ENCODE results near the gene PCIF1. TPM values are rescaled to one million over a fixed set of nuclear protein-coding genes. Genes with fewer than 3 reads are reported as not detected.
"Not testable (repeated sequence)": the region's sequence is repeated elsewhere in the genome, so short reads cannot be mapped to it uniquely, and the experiment has no call there.

PCIF1 gene
- total and polyA plus RNA-seq, 5 donors from 2014 or later, result 82.0 to 95.3 (median 92.3) TPM

- DNase-seq (no peak), ATAC-seq (ENCODE audit: low read depth in 2 of 2) (no peak)
- Mint-ChIP-seq H3K9me3 (no peaks in the 10 kb centered on the region), H3K4me1 (peaks cover 0 to 14% (median 7%) of the 10 kb centered on the region in 4 donors), H3K27ac (no peak overlapping the region), H3K36me3 (peaks cover 15% of the 10 kb centered on the region), H3K27me3 (no peaks in the 10 kb centered on the region), H3K4me3 (no peak overlapping the region)
- Histone ChIP-seq H3K4me3 (ENCODE audit: low read depth, low read length) (no peak overlapping the region), H3K4me1 (ENCODE audit: control insufficient read depth, insufficient read depth, low read length, poor library complexity, severe bottlenecking) (peaks cover 2% of the 10 kb centered on the region), H3K36me3 (ENCODE audit: control insufficient read depth, insufficient read depth, low read length) (peaks cover 36% of the 10 kb centered on the region), H3K27ac (ENCODE audit: insufficient read depth, low read length, poor library complexity, severe bottlenecking) (no peak overlapping the region), H3K9me3 (ENCODE audit: control insufficient read depth in 2 of 2, low read length in 2 of 2) (no peaks in the 10 kb centered on the region), H3K27me3 (ENCODE audit: control insufficient read depth, insufficient read depth, low read length) (no peaks in the 10 kb centered on the region)
Observed at GRCh38 chr20:45898285-45898684, 36.2 kb upstream of the PCIF1 start.

GRCh38 chr20:45899046-45899835 lies 35.2 kb upstream of the PCIF1 start:
- Mint-ChIP-seq H3K4me3 (peak overlapping the region in 1 of 4 donors; percentile 21), H3K27me3 (no peaks in the 10 kb centered on the region), H3K4me1 (peaks cover 0 to 4% (median under 1%) of the 10 kb centered on the region in 4 donors), H3K36me3 (peaks cover 11% of the 10 kb centered on the region), H3K27ac (peak overlapping the region in 1 of 3 donors; percentile 85), H3K9me3 (no peaks in the 10 kb centered on the region)
- no peaks in the 10 kb centered on the region for H3K27me3 ChIP-seq (ENCODE audit: control insufficient read depth, insufficient read depth, low read length)
- DNase-seq (no peak), ATAC-seq (ENCODE audit: low read depth in 2 of 2) (no peak)
- H3K27ac ChIP-seq (ENCODE audit: insufficient read depth, low read length, poor library complexity, severe bottlenecking), result no peak overlapping the region
- no peaks in the 10 kb centered on the region for H3K9me3 ChIP-seq (ENCODE audit: control insufficient read depth in 2 of 2, low read length in 2 of 2)
- peaks cover 32% of the 10 kb centered on the region for H3K36me3 ChIP-seq (ENCODE audit: control insufficient read depth, insufficient read depth, low read length)
- H3K4me3 ChIP-seq (ENCODE audit: low read depth, low read length), result no peak overlapping the region
- no peaks in the 10 kb centered on the region for H3K4me1 ChIP-seq (ENCODE audit: control insufficient read depth, insufficient read depth, low read length, poor library complexity, severe bottlenecking)

GRCh38 chr20:45901332-45901731 lies 33.2 kb upstream of the PCIF1 start:
- not testable (repeated sequence) for H3K27me3 Mint-ChIP-seq; H3K4me3 ChIP-seq (ENCODE audit: low read depth, low read length); H3K9me3 ChIP-seq (ENCODE audit: control insufficient read depth in 2 of 2, low read length in 2 of 2); H3K27me3 ChIP-seq (ENCODE audit: control insufficient read depth, insufficient read depth, low read length); H3K4me1 ChIP-seq (ENCODE audit: control insufficient read depth, insufficient read depth, low read length, poor library complexity, severe bottlenecking); H3K4me1 Mint-ChIP-seq; H3K9me3 Mint-ChIP-seq; H3K27ac Mint-ChIP-seq; H3K36me3 Mint-ChIP-seq; DNase-seq; H3K27ac ChIP-seq (ENCODE audit: insufficient read depth, low read length, poor library complexity, severe bottlenecking); ATAC-seq (ENCODE audit: low read depth in 2 of 2); H3K4me3 Mint-ChIP-seq
- H3K36me3 ChIP-seq (ENCODE audit: control insufficient read depth, insufficient read depth, low read length), result peaks cover 25% of the 10 kb centered on the region

DNA sequence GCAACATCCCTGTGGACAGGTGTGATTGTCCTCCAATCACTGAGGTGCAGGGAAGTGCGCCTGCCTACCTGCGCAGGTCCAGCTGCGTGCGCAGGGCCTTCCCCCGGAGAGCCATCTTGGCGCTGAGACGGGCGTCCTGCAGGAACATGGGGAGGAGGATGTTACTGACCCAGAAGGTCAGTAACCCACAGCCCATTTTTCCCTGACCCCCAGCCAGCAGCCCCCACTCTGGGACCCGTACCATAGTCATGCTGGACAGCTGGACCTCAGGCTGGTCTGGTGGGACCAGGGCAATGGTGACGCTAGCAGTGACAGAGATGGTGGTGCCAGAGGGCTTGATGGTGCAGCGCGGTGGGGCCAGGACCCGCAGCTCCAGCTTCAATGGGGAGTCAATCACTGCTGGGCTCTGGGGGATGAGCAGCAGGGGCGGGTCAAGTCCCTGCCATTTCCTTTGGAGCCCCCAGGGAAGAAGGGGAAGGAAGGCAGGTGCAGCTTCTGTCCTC lies 32.2 kb upstream of the PCIF1 start:
- no peak for DNase-seq
- H3K4me1 ChIP-seq (ENCODE audit: control insufficient read depth, insufficient read depth, low read length, poor library complexity, severe bottlenecking), result no peaks in the 10 kb centered on the region
- no peak overlapping the region for H3K4me3 Mint-ChIP-seq
- no peaks in the 10 kb centered on the region for H3K27me3 Mint-ChIP-seq
- H3K27ac ChIP-seq (ENCODE audit: insufficient read depth, low read length, poor library complexity, severe bottlenecking), result no peak overlapping the region
- H3K27ac Mint-ChIP-seq, result no peak overlapping the region
- peaks cover 18% of the 10 kb centered on the region for H3K36me3 ChIP-seq (ENCODE audit: control insufficient read depth, insufficient read depth, low read length)
- peaks cover 7% of the 10 kb centered on the region for H3K36me3 Mint-ChIP-seq
- H3K27me3 ChIP-seq (ENCODE audit: control insufficient read depth, insufficient read depth, low read length), result no peaks in the 10 kb centered on the region
- no peak for ATAC-seq (ENCODE audit: low read depth in 2 of 2)
- no peak overlapping the region for H3K4me3 ChIP-seq (ENCODE audit: low read depth, low read length)
- H3K9me3 Mint-ChIP-seq, result no peaks in the 10 kb centered on the region
- H3K9me3 ChIP-seq (ENCODE audit: control insufficient read depth in 2 of 2, low read length in 2 of 2), result no peaks in the 10 kb centered on the region
- no peaks in the 10 kb centered on the region for H3K4me1 Mint-ChIP-seq

DNA sequence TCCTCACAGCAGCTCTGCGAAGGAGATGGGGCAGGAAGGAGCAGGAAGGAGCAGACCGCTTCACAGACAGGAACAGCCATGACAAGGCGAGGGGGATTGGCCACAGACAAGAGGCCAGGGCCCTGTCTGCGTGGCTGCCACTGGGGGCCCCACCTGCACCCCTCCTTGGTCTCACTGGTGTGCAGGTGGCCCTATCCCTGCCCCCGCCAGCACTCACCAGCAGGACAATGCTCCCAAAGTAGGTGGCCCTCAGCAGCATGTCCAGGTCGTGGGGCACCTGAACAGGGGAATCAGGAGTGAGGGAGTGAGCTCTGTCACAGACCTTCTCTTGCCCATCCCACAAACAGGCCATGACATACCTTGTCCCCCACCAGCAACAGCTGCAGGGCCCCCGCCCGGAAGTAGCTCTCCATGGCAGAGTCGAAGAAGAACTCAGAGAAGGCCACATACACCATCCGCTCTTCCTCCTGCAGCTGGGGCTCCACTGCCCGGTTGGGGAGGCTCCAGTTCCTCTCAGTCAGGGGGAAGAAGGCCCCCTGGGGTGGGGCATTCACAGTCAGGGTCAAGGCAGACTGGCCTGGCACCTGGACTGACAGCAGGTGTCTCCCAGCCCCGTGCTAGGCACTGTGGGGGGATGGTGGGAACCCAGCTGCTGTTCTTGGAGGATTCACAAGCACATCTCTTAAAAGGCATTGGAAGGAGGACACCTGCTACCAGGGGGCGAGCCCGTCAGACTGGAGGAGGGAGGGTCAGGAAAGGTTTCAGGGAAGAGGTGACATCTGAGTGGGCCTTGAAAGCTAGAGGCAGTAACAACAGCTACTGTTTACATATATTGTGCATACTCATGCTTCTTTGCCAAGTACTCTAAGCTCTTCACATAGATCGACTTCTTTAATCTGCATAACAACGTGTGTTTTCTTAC lies 29.6 kb upstream of the PCIF1 start:
- Histone ChIP-seq H3K27me3 (ENCODE audit: control insufficient read depth, insufficient read depth, low read length) (no peaks in the 10 kb centered on the region), H3K4me3 (ENCODE audit: low read depth, low read length) (no peak overlapping the region), H3K36me3 (ENCODE audit: control insufficient read depth, insufficient read depth, low read length) (no peaks in the 10 kb centered on the region), H3K9me3 (ENCODE audit: control insufficient read depth in 2 of 2, low read length in 2 of 2) (no peaks in the 10 kb centered on the region), H3K27ac (ENCODE audit: insufficient read depth, low read length, poor library complexity, severe bottlenecking) (no peak overlapping the region), H3K4me1 (ENCODE audit: control insufficient read depth, insufficient read depth, low read length, poor library complexity, severe bottlenecking) (no peaks in the 10 kb centered on the region)
- ATAC-seq (ENCODE audit: low read depth in 2 of 2) (no peak), DNase-seq (no peak)
- H3K9me3 Mint-ChIP-seq, result no peaks in the 10 kb centered on the region
- H3K27me3 Mint-ChIP-seq, result no peaks in the 10 kb centered on the region
- no peak overlapping the region for H3K27ac Mint-ChIP-seq
- no peaks in the 10 kb centered on the region for H3K36me3 Mint-ChIP-seq
- H3K4me3 Mint-ChIP-seq, result no peak overlapping the region
- peaks cover 0 to 2% (median 0%) of the 10 kb centered on the region in 4 donors for H3K4me1 Mint-ChIP-seq

- ATAC-seq (ENCODE audit: low read depth in 2 of 2) (no peak), DNase-seq (no peak)
- Histone ChIP-seq H3K27ac (ENCODE audit: insufficient read depth, low read length, poor library complexity, severe bottlenecking) (no peak overlapping the region), H3K4me1 (ENCODE audit: control insufficient read depth, insufficient read depth, low read length, poor library complexity, severe bottlenecking) (no peaks in the 10 kb centered on the region), H3K9me3 (ENCODE audit: control insufficient read depth in 2 of 2, low read length in 2 of 2) (no peaks in the 10 kb centered on the region), H3K27me3 (ENCODE audit: control insufficient read depth, insufficient read depth, low read length) (no peaks in the 10 kb centered on the region), H3K4me3 (ENCODE audit: low read depth, low read length) (no peak overlapping the region), H3K36me3 (ENCODE audit: control insufficient read depth, insufficient read depth, low read length) (no peaks in the 10 kb centered on the region)
- no peak overlapping the region for H3K27ac Mint-ChIP-seq
- H3K4me1 Mint-ChIP-seq, result peaks cover 0 to 4% (median 2%) of the 10 kb centered on the region in 4 donors
- H3K9me3 Mint-ChIP-seq, result no peaks in the 10 kb centered on the region
- no peak overlapping the region for H3K4me3 Mint-ChIP-seq
- no peaks in the 10 kb centered on the region for H3K36me3 Mint-ChIP-seq
- H3K27me3 Mint-ChIP-seq, result no peaks in the 10 kb centered on the region
Observed at GRCh38 chr20:45905505-45906079, 28.9 kb upstream of the PCIF1 start.

- Mint-ChIP-seq H3K27ac (peak overlapping the region in 1 of 3 donors; percentile 27), H3K27me3 (peaks cover 8% of the 10 kb centered on the region), H3K4me1 (peaks cover 0 to 20% (median 7%) of the 10 kb centered on the region in 4 donors), H3K9me3 (no peaks in the 10 kb centered on the region), H3K4me3 (peak overlapping the region in 1 of 4 donors; percentile 32), H3K36me3 (no peaks in the 10 kb centered on the region)
- no peak for ATAC-seq (ENCODE audit: low read depth in 2 of 2)
- no peak for DNase-seq
- no peaks in the 10 kb centered on the region for H3K9me3 ChIP-seq (ENCODE audit: control insufficient read depth in 2 of 2, low read length in 2 of 2)
- H3K27me3 ChIP-seq (ENCODE audit: control insufficient read depth, insufficient read depth, low read length), result no peaks in the 10 kb centered on the region
- no peaks in the 10 kb centered on the region for H3K36me3 ChIP-seq (ENCODE audit: control insufficient read depth, insufficient read depth, low read length)
- H3K4me1 ChIP-seq (ENCODE audit: control insufficient read depth, insufficient read depth, low read length, poor library complexity, severe bottlenecking), result peaks cover 17% of the 10 kb centered on the region
- H3K27ac ChIP-seq (ENCODE audit: insufficient read depth, low read length, poor library complexity, severe bottlenecking), result no peak overlapping the region
- no peak overlapping the region for H3K4me3 ChIP-seq (ENCODE audit: low read depth, low read length)
Observed at GRCh38 chr20:45907219-45907948, 27.1 kb upstream of the PCIF1 start.
